DND-41 (cell line): ENCODE data around the gene TAGLN3.

Source experiments
- ATAC-seq: fragments of 200-7000 bp; cut with Tn5 transposase; 3 replicates; pipeline ENCODE4 v1.9.1; 2021; ENCODE audit warnings: low read depth; ENCODE audit not compliant: insufficient read depth
- DNase-seq: peaks from one replicate; pipeline ENCODE4 v3.0.0-alpha.2; 2020
- H2AFZ ChIP-seq: 2 replicates; pipeline ENCODE4 v1.6.0; 2012; ENCODE audit warnings: low read depth, low read length
- H3K27ac ChIP-seq: 2 replicates; pipeline ENCODE4 v1.5.1; 2012; ENCODE audit warnings: low read length, inconsistent platforms
- H3K27me3 ChIP-seq: fragments of 200-600 bp; sonication (generic); 2 replicates; pipeline ENCODE4 v1.6.0; 2012; ENCODE audit warnings: low read length, mild to moderate bottlenecking, inconsistent platforms; ENCODE audit not compliant: insufficient read depth, poor library complexity
- H3K36me3 ChIP-seq: 2 replicates; pipeline ENCODE4 v1.5.1; 2012; ENCODE audit warnings: low read length, inconsistent platforms; ENCODE audit not compliant: insufficient read depth
- H3K4me1 ChIP-seq: 2 replicates; pipeline ENCODE4 v1.5.1; 2012; ENCODE audit warnings: mild to moderate bottlenecking, low read length; ENCODE audit not compliant: insufficient read depth
- H3K4me2 ChIP-seq: 2 replicates; pipeline ENCODE4 v1.6.0; 2012; ENCODE audit warnings: mild to moderate bottlenecking, moderate library complexity, low read length, inconsistent platforms; ENCODE audit not compliant: insufficient read depth
- H3K4me3 ChIP-seq, 2 experiments: fragments of 200-600 bp in 1 of 2; shearing (Covaris generic) in 1 of 2; 2 replicates each; pipeline ENCODE4 v1.5.1; 2012 to 2016; ENCODE audit warnings: inconsistent platforms in 2 of 2, low read length in 2 of 2, mild to moderate bottlenecking in 2 of 2, low read depth in 1 of 2, moderate library complexity in 1 of 2
- H3K79me2 ChIP-seq: 2 replicates; pipeline ENCODE4 v1.6.0; 2012; ENCODE audit warnings: low read length, inconsistent platforms; ENCODE audit not compliant: insufficient read depth
- H3K9ac ChIP-seq: 2 replicates; pipeline ENCODE4 v1.6.0; 2012; ENCODE audit warnings: low read depth, mild to moderate bottlenecking, inconsistent platforms, low read length, moderate library complexity
- H3K9me3 ChIP-seq: 2 replicates; pipeline ENCODE4 v1.5.1; 2012; ENCODE audit warnings: low read length, moderate library complexity, mild to moderate bottlenecking, inconsistent platforms; ENCODE audit not compliant: insufficient read depth, severe bottlenecking
- H4K20me1 ChIP-seq: 2 replicates; pipeline ENCODE4 v1.6.0; 2012; ENCODE audit warnings: low read length; ENCODE audit not compliant: insufficient read depth
- EZH2 ChIP-seq: IDR thresholded peaks from 3 replicates; pipeline ENCODE4 v1.6.1; 2012; ENCODE audit warnings: borderline replicate concordance, low read depth, mild to moderate bottlenecking, moderate library complexity, low read length, inconsistent platforms; ENCODE audit not compliant: severe bottlenecking
- TF ChIP-seq, protein P1 (sequence below): IDR thresholded peaks from 2 replicates; pipeline ENCODE4 v1.5.1; 2012; ENCODE audit warnings: borderline replicate concordance, low read length, moderate library complexity, mild to moderate bottlenecking; ENCODE audit not compliant: poor library complexity, severe bottlenecking; ENCODE audit errors: extremely low read depth

Gene TAGLN3

DNA sequence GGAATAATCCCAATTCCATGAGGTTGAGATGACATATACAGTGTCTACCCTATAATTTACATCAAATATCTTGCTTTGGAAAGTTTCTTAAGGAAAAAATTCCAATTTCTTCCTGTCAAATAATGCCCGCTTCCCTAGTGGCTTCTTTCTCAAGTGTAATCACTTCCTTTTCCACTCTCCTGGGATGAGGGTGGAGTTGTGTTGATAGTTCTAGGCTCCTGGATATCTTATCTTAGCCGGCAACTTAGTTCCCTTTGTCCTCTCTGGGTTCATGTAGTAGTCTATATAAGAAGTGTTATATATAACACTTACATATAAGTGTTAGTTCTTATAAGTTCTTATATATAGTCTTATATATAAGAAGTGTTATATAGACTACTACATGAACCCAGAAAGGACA is 10.9 kb downstream of the TAGLN3 start:
- Histone ChIP-seq H4K20me1 (no peaks in the 10 kb centered on the region), H3K27me3 (no peaks in the 10 kb centered on the region), H3K27ac (no peak overlapping the region), H3K79me2 (no peaks in the 10 kb centered on the region), H2AFZ (no peak overlapping the region), H3K36me3 (no peaks in the 10 kb centered on the region), H3K4me3 (no peak overlapping the region), H3K4me1 (no peaks in the 10 kb centered on the region), H3K9me3 (no peaks in the 10 kb centered on the region), H3K9ac (no peak overlapping the region), H3K4me2 (no peak overlapping the region)
- no peak for ATAC-seq
- TF ChIP-seq, protein P1, sequence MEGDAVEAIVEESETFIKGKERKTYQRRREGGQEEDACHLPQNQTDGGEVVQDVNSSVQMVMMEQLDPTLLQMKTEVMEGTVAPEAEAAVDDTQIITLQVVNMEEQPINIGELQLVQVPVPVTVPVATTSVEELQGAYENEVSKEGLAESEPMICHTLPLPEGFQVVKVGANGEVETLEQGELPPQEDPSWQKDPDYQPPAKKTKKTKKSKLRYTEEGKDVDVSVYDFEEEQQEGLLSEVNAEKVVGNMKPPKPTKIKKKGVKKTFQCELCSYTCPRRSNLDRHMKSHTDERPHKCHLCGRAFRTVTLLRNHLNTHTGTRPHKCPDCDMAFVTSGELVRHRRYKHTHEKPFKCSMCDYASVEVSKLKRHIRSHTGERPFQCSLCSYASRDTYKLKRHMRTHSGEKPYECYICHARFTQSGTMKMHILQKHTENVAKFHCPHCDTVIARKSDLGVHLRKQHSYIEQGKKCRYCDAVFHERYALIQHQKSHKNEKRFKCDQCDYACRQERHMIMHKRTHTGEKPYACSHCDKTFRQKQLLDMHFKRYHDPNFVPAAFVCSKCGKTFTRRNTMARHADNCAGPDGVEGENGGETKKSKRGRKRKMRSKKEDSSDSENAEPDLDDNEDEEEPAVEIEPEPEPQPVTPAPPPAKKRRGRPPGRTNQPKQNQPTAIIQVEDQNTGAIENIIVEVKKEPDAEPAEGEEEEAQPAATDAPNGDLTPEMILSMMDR = no peak
- no peak for TF ChIP-seq EZH2
- DNase-seq = no peak

DNA sequence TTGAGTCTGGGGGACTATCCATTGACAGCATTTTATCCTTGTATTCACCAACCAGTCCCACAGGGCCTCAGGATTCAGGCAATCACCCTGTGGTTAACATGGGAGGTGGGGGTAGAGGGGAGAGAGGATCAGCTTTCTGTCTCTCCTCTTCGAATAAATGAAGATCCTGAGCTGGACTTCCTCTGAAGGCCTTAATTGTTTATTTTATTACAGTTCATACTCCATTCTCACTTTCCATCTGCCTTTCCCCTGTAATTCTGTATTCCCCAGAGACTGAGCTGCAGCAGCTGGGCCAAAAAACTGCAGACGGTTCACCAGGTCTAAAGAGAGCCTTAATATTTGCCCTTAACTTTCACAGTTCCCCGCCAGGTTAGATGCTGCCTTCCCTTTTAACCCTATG is 11.9 kb downstream of the TAGLN3 start:
- H3K9ac ChIP-seq = no peak overlapping the region
- TF ChIP-seq, protein P1 = no peak
- TF ChIP-seq EZH2 = no peak
- DNase-seq = no peak

DNA sequence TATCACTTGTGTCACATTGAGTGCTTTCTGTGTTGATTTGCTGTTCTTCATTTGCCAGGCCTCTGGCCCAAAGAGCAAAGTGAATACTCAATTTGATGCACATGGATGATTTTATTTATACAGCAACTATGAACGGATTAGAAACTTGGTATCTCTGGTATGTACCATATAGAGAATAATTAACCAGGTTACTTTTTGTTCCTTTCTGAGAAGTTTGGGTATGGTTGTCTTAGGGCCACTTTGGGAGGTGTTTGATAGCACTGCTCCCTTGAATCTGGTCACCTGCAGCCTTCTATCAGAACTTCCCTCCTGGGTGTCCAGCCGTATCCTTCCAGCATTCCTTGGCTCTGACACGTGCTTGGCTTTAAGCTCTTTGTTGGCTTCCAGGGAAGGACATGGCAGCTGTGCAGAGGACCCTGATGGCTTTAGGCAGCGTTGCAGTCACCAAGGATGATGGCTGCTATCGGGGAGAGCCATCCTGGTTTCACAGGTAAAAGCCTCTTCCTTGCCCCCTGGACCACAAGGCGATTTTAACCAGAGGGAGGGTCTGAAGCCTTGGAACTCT is 12.7 kb downstream of the TAGLN3 start:
- no peaks in the 10 kb centered on the region for H3K27me3 ChIP-seq
- TF ChIP-seq, protein P1 = no peak
- no peak for TF ChIP-seq EZH2
- H4K20me1 ChIP-seq = no peaks in the 10 kb centered on the region
- no peaks in the 10 kb centered on the region for H3K79me2 ChIP-seq
- no peak overlapping the region for H3K27ac ChIP-seq
- DNase-seq (no peak), ATAC-seq (no peak; the same call in 2 of the 3 replicates)
- no peaks in the 10 kb centered on the region for H3K36me3 ChIP-seq
- H3K4me3 ChIP-seq = no peak overlapping the region
- H3K9ac ChIP-seq = no peak overlapping the region
- no peaks in the 10 kb centered on the region for H3K9me3 ChIP-seq
- H3K4me1 ChIP-seq = no peaks in the 10 kb centered on the region
- H2AFZ ChIP-seq = no peak overlapping the region
- H3K4me2 ChIP-seq = no peak overlapping the region

More for the DNA sequence above, 11.9 kb downstream of the TAGLN3 start:
- H3K27me3 ChIP-seq = no peaks in the 10 kb centered on the region
- no peaks in the 10 kb centered on the region for H3K79me2 ChIP-seq
- no peak overlapping the region for H3K27ac ChIP-seq
- no peak for ATAC-seq
- no peak overlapping the region for H2AFZ ChIP-seq
- H3K4me3 ChIP-seq = no peak overlapping the region
- no peak overlapping the region for H3K4me2 ChIP-seq
- no peaks in the 10 kb centered on the region for H3K4me1 ChIP-seq
- H3K9me3 ChIP-seq = no peaks in the 10 kb centered on the region
- no peaks in the 10 kb centered on the region for H3K36me3 ChIP-seq
- H4K20me1 ChIP-seq = no peaks in the 10 kb centered on the region
